GM23248 (cell line): ENCODE results near the gene KRT33B. TPM values are rescaled to one million over a fixed set of nuclear protein-coding genes. Genes with fewer than 3 reads are reported as not detected.
A peak's percentile ranks its signal among the peaks of the same experiment; 100 is the strongest.

Experiments used
- DNase-seq: peaks from one replicate; pipeline ENCODE4 v3.0.0-alpha.2; 2015
- H2AFZ ChIP-seq: fragments of 200-600 bp; sonication (generic); 2 replicates; pipeline ENCODE4 v1.6.1; 2016; ENCODE audit warnings: antibody characterized with exemption
- H3F3A ChIP-seq: fragments of 200-600 bp; sonication (generic); 2 replicates; pipeline ENCODE4 v1.6.1; 2016; ENCODE audit warnings: mild to moderate bottlenecking, antibody characterized with exemption, mixed run types; ENCODE audit not compliant: insufficient read depth
- H3K27ac ChIP-seq: fragments of 200-600 bp; sonication (generic); 2 replicates; pipeline ENCODE4 v1.5.1; 2016; ENCODE audit warnings: mild to moderate bottlenecking
- H3K27me3 ChIP-seq: fragments of 200-600 bp; sonication (generic); replicated peaks from 2 replicates; pipeline ENCODE4 v1.6.1; 2016; ENCODE audit warnings: mild to moderate bottlenecking; ENCODE audit not compliant: insufficient read depth
- H3K36me3 ChIP-seq: fragments of 200-600 bp; sonication (generic); 2 replicates; pipeline ENCODE4 v1.6.1; 2016; ENCODE audit warnings: low read depth, mild to moderate bottlenecking
- H3K4me1 ChIP-seq: fragments of 200-600 bp; sonication (generic); 2 replicates; pipeline ENCODE4 v1.6.1; 2016; ENCODE audit warnings: mild to moderate bottlenecking; ENCODE audit not compliant: insufficient read depth
- H3K4me2 ChIP-seq: fragments of 200-600 bp; sonication (generic); one replicate; pipeline ENCODE4 v1.6.1; 2016; ENCODE audit warnings: mild to moderate bottlenecking; ENCODE audit not compliant: unreplicated experiment
- H3K4me3 ChIP-seq: fragments of 200-600 bp; sonication (generic); 2 replicates; pipeline ENCODE4 v1.5.1; 2016; ENCODE audit warnings: mild to moderate bottlenecking
- H3K79me2 ChIP-seq: fragments of 200-600 bp; sonication (generic); 2 replicates; pipeline ENCODE4 v1.6.1; 2016; ENCODE audit warnings: mild to moderate bottlenecking; ENCODE audit not compliant: insufficient read depth
- H3K9ac ChIP-seq: fragments of 200-600 bp; sonication (generic); 2 replicates; pipeline ENCODE4 v1.6.1; 2016; ENCODE audit warnings: mild to moderate bottlenecking
- H3K9me2 ChIP-seq: fragments of 200-600 bp; sonication (generic); 2 replicates; pipeline ENCODE4 v1.6.1; 2016; ENCODE audit warnings: mixed run types, mild to moderate bottlenecking, moderate library complexity; ENCODE audit not compliant: insufficient read depth
- H3K9me3 ChIP-seq: fragments of 200-600 bp; sonication (generic); one replicate; pipeline ENCODE4 v1.6.1; 2017; ENCODE audit warnings: low read depth
- H4K20me1 ChIP-seq: fragments of 200-600 bp; sonication (generic); 2 replicates; pipeline ENCODE4 v1.6.0; 2016; ENCODE audit not compliant: insufficient read depth
- EZH2 ChIP-seq: fragments of 200-600 bp; sonication (generic); IDR thresholded peaks from 2 replicates; pipeline ENCODE4 v1.6.1; 2018; ENCODE audit warnings: antibody characterized with exemption, mild to moderate bottlenecking; ENCODE audit not compliant: insufficient read depth, poor library complexity, severe bottlenecking
- EZH2phosphoT487 ChIP-seq: fragments of 200-600 bp; sonication (generic); IDR thresholded peaks from 2 replicates; pipeline ENCODE4 v1.6.1; 2018; ENCODE audit warnings: antibody characterized with exemption, moderate library complexity, mild to moderate bottlenecking, low read depth; ENCODE audit not compliant: insufficient read depth
- WGBS, 2 experiments: methylation state at CpG; one replicate each; pipeline ENCODE4 v1.1.6; 2015 to 2017; ENCODE audit warnings: low lambda C conversion rate in 2 of 2, low coverage in 1 of 2; ENCODE audit errors: missing lambda C conversion rate in 2 of 2; 5-methylcytosine and 5-hydroxymethylcytosine counted together
- in situ Hi-C: fragments of 300-500 bp; cut with MboI; formaldehyde crosslinking; loops from 2 replicates; pipeline ENCODE4 v1.15.0; 2020
- polyA plus RNA-seq: library from polyadenylated mRNA; unstranded; fragments of >200 nt; fragmentation: Nextera tagmentation; extraction: Ambion mirVana; gene quantifications from 2 replicates; pipeline ENCODE4 v1.2.1, GENCODE V29; 2016
- total RNA-seq: library from RNA; depleted of rRNA; stranded (reverse); fragments of >200 nt; shearing (Covaris generic); gene quantifications from 2 replicates; pipeline ENCODE4 v1.2.3, GENCODE V29; 2014

Gene KRT33B
- total and polyA plus RNA-seq, 2 experiments from 2014 or later = 0.76 to 1.0 TPM

DNA sequence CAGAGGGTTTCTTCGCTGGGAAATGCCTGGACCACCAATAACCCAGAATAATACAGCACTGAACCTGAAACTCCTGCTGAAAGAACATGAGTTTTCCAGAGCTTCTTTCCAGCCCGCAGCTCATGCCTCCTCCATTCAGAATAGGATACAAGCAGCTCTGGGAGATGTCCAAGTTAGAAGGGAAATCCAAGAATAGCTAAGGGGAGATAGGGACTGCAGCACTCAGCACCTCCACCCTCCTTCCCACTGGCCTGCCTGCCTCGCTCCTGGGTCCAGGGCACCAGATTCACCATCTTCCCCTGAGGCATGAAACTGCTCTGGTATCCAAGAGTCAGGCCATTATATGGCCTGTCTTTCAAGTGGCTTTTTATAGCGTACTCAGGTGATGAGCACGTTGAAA lies 23.7 kb upstream of the KRT33B start:
- H3K27ac ChIP-seq = no peak overlapping the region
- no peaks in the 10 kb centered on the region; the same call in 1 of the 2 replicates for H3F3A ChIP-seq
- no peak overlapping the region for H3K4me3 ChIP-seq
- H2AFZ ChIP-seq = no peak overlapping the region
- H3K9me2 ChIP-seq = no peaks in the 10 kb centered on the region
- no peak overlapping the region for H3K4me2 ChIP-seq
- in situ Hi-C loops = no loop called here
- peaks cover 17% of the 10 kb centered on the region for H3K4me1 ChIP-seq
- no peaks in the 10 kb centered on the region for H4K20me1 ChIP-seq
- H3K36me3 ChIP-seq = no peaks in the 10 kb centered on the region
- no peaks in the 10 kb centered on the region for H3K9me3 ChIP-seq
- no peaks in the 10 kb centered on the region for H3K27me3 ChIP-seq
- TF ChIP-seq EZH2phosphoT487 (no peak), EZH2 (no peak)
- 62 to 68% methylated on average over 5 of the region's 5 CpGs for WGBS, 2 experiments
- H3K9ac ChIP-seq = no peak overlapping the region
- DNase-seq = no peak
- no peaks in the 10 kb centered on the region for H3K79me2 ChIP-seq

DNA sequence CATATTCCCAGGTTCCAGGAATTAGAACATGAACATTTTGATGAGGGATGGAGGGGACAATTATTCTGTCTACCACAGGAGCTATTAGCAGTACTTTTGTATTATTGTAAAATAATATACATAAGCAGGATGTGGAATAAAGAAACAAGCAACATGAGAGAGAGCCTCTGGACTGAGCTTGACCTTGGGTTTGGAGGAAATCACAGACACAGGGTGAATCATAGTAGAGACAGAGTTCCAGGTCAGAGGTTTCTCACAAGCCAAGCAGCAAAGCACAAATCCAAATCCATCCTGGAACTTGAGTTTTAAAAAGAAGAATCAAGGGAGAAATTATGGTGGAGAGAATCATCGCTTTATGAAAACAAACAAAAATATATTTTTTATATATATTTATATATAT lies 22.7 kb upstream of the KRT33B start:
- no peaks in the 10 kb centered on the region for H3K9me2 ChIP-seq
- H3K36me3 ChIP-seq = no peaks in the 10 kb centered on the region
- in situ Hi-C loops = no loop called here
- no peak overlapping the region for H3K4me2 ChIP-seq
- no peaks in the 10 kb centered on the region for H3K9me3 ChIP-seq
- no peaks in the 10 kb centered on the region for H4K20me1 ChIP-seq
- no peak overlapping the region for H3K9ac ChIP-seq
- peak; percentile 53 for DNase-seq
- WGBS, 2 experiments = 98 to 100% methylated on average over 1 of the region's 1 CpG
- H3K27me3 ChIP-seq = no peaks in the 10 kb centered on the region
- no peaks in the 10 kb centered on the region for H3K79me2 ChIP-seq
- H3K4me1 ChIP-seq = peaks cover 17% of the 10 kb centered on the region
- H3K27ac ChIP-seq = no peak overlapping the region
- no peak overlapping the region for H2AFZ ChIP-seq
- no peak overlapping the region for H3K4me3 ChIP-seq
- TF ChIP-seq EZH2 = no peak
- TF ChIP-seq EZH2phosphoT487 = no peak
- no peaks in the 10 kb centered on the region; the same call in 1 of the 2 replicates for H3F3A ChIP-seq

DNA sequence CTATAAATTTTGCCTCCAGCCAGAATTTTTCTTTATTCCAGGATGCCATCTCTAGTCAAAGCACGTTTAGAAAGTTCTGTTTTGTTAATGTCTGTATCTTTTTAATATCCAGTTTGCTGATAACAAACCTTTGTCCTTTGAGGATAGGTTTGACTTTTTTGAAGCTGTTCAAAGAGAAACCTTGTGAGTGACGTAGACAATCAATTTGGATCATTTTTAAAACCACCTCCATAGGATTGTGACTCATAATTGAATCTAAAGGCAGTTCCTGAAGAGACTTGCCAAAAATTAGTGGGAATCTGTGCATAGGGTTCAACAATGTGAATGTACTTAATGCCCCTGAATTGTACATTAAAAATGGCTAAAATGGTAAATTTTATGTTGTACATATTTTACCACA lies 21.9 kb upstream of the KRT33B start:
- H3K9ac ChIP-seq = no peak overlapping the region
- WGBS, 2 experiments = 43 to 49% methylated on average over 2 of the region's 2 CpGs
- in situ Hi-C loops = no loop called here
- H2AFZ ChIP-seq = no peak overlapping the region
- no peaks in the 10 kb centered on the region for H3K36me3 ChIP-seq
- H3K79me2 ChIP-seq = no peaks in the 10 kb centered on the region
- no peak overlapping the region for H3K4me2 ChIP-seq
- no peaks in the 10 kb centered on the region for H3K9me3 ChIP-seq
- H3K27ac ChIP-seq = no peak overlapping the region
- H3K27me3 ChIP-seq = no peaks in the 10 kb centered on the region
- TF ChIP-seq EZH2phosphoT487 (no peak), EZH2 (no peak)
- H3F3A ChIP-seq = no peaks in the 10 kb centered on the region; the same call in 1 of the 2 replicates
- no peak overlapping the region for H3K4me3 ChIP-seq
- DNase-seq = no peak
- H3K9me2 ChIP-seq = no peaks in the 10 kb centered on the region
- peaks cover 17% of the 10 kb centered on the region for H3K4me1 ChIP-seq
- H4K20me1 ChIP-seq = no peaks in the 10 kb centered on the region

GRCh38 chr17:41390411-41390938 lies 20.9 kb upstream of the KRT33B start:
- Histone ChIP-seq H3K4me3 (no peak overlapping the region), H3K27me3 (no peaks in the 10 kb centered on the region), H3K4me2 (no peak overlapping the region), H3K36me3 (0 out of 2 replicates have a peak, but pooled peaks cover 2% of the 10 kb centered on the region), H3F3A (no peaks in the 10 kb centered on the region; the same call in 1 of the 2 replicates), H3K4me1 (peaks cover 17% of the 10 kb centered on the region), H4K20me1 (no peaks in the 10 kb centered on the region), H3K9me2 (no peaks in the 10 kb centered on the region), H3K9ac (no peak overlapping the region), H3K79me2 (no peaks in the 10 kb centered on the region), H3K9me3 (peaks cover 3% of the 10 kb centered on the region), H2AFZ (no peak overlapping the region), H3K27ac (no peak overlapping the region)
- no peak for DNase-seq
- 79 to 81% methylated on average over 7 of the region's 7 CpGs for WGBS, 2 experiments
- TF ChIP-seq EZH2phosphoT487 (no peak), EZH2 (no peak)
- in situ Hi-C loops = no loop called here

GRCh38 chr17:41387670-41388069 lies 18.1 kb upstream of the KRT33B start:
- 0 out of 2 replicates have a peak, but pooled peaks cover 2% of the 10 kb centered on the region for H3K36me3 ChIP-seq
- 58 to 61% methylated on average over 4 of the region's 4 CpGs for WGBS, 2 experiments
- H3K4me3 ChIP-seq = no peak overlapping the region
- no peak overlapping the region for H2AFZ ChIP-seq
- H4K20me1 ChIP-seq = no peaks in the 10 kb centered on the region
- no peak for TF ChIP-seq EZH2
- no peak for TF ChIP-seq EZH2phosphoT487
- H3K9ac ChIP-seq = no peak overlapping the region
- in situ Hi-C loops = no loop called here
- H3K79me2 ChIP-seq = no peaks in the 10 kb centered on the region
- no peak overlapping the region for H3K27ac ChIP-seq
- no peaks in the 10 kb centered on the region for H3K27me3 ChIP-seq
- peaks cover 10% of the 10 kb centered on the region for H3F3A ChIP-seq
- H3K4me1 ChIP-seq = peaks cover 21% of the 10 kb centered on the region
- H3K9me3 ChIP-seq = peaks cover 3% of the 10 kb centered on the region
- no peak for DNase-seq
- H3K4me2 ChIP-seq = no peak overlapping the region
- no peaks in the 10 kb centered on the region for H3K9me2 ChIP-seq
